Measurements from ENCODE around the gene DOCK4.
A peak's percentile ranks its signal among the peaks of the same experiment; 100 is the strongest.
"Not testable (repeated sequence)": the region's sequence is repeated elsewhere in the genome, so short reads cannot be mapped to it uniquely, and the experiment has no call there.

The DOCK4 gene, protein sequence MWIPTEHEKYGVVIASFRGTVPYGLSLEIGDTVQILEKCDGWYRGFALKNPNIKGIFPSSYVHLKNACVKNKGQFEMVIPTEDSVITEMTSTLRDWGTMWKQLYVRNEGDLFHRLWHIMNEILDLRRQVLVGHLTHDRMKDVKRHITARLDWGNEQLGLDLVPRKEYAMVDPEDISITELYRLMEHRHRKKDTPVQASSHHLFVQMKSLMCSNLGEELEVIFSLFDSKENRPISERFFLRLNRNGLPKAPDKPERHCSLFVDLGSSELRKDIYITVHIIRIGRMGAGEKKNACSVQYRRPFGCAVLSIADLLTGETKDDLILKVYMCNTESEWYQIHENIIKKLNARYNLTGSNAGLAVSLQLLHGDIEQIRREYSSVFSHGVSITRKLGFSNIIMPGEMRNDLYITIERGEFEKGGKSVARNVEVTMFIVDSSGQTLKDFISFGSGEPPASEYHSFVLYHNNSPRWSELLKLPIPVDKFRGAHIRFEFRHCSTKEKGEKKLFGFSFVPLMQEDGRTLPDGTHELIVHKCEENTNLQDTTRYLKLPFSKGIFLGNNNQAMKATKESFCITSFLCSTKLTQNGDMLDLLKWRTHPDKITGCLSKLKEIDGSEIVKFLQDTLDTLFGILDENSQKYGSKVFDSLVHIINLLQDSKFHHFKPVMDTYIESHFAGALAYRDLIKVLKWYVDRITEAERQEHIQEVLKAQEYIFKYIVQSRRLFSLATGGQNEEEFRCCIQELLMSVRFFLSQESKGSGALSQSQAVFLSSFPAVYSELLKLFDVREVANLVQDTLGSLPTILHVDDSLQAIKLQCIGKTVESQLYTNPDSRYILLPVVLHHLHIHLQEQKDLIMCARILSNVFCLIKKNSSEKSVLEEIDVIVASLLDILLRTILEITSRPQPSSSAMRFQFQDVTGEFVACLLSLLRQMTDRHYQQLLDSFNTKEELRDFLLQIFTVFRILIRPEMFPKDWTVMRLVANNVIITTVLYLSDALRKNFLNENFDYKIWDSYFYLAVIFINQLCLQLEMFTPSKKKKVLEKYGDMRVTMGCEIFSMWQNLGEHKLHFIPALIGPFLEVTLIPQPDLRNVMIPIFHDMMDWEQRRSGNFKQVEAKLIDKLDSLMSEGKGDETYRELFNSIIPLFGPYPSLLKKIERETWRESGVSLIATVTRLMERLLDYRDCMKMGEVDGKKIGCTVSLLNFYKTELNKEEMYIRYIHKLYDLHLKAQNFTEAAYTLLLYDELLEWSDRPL (N-terminal part only)

DNA sequence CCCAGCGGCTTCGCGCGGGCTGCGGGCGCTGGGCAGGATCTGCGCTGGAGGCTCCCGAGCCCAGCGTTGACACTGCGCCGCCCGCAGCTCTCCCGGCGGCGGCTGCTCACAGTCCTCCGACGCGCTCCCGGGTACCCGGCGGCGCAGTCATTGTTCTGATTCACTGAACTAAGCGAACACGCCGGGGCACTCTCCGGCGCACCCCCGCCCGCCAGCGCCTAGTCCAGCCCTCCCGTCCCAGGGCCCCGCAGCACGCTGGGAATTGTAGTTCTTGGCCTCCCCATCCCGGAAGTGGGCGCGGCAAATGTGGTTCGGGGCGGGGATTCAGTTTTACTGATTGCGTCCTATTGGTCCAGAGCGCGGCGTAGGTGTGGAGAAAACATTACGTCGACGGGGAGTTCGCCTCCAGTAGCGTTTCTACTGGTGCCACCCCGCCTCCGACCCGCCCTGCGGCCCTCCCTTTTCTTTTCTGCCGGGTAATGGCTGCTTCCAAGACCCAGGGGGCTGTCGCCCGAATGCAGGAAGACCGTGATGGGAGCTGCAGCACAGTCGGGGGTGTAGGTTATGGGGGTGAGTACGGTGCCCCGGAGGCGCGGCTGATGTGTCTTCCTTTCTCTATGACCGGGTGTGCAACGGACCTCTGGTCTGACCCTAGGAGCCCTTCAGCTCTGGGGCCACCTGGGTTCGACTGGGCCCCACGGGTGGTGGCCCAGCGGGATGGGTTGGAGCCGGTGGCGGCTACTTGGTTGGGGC lies at the start of gene DOCK4, which contains the start of gene ZNF277:
Gene DOCK4, minus strand, starts transcription at position 162 of the 753 bp plus-strand sequence. CDS start 261 bp downstream, outside the sequence.
Gene ZNF277, plus strand, starts transcription at position 458 of the 753 bp plus-strand sequence. Its CDS starts 22 bp downstream, at position 480.
- DNase-seq = peak; percentile 99

DNA sequence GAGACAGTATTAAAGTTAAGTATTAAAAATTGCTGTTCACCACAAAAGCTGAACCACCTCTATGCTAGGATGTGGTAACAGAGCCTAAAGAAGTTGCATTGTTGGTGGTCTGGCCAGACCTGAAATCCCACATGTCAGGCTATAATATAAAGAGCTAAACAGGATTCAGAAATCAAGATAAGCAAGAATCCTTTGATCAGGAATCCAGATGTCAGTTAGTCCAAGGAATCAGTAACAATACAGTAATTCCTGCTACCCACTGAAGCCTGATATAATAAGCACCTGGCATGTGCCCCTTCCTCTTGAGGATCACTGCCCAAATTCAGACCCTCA lies 49.2 kb upstream of the DOCK4 start:
- no peak for DNase-seq

DNA sequence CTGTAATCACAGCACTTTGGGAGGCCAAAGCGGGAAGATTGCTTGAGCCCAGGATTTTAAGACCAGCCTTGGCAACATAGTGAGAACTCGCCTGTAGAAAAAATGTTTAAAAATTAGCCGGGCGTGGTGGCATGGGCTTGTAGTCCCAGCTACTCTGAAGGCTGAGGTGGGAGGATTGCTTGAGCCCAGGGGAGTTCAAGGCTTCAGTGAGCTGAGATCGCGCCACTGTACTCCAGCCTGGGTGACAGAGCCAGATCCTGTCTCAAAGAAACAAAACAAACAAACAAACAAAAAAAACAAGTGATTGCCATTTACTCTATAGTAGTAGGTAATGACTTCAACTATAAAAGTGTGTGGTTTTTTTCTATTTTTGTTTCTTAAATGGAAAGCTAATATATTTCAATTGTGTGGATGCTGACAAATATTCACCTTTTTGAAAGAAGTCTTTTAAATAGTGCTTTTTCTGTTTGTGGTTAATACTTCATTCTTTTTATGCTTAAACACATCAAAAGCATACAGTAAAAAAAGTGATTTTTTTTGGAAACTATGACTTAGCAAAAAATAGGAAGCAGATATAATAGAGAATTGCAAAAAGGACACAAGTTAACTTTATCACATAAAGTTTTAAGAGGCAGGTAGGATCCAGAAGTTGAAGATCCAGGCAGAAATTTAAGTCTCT lies 48.6 kb upstream of the DOCK4 start:
- DNase-seq = no peak

DNA sequence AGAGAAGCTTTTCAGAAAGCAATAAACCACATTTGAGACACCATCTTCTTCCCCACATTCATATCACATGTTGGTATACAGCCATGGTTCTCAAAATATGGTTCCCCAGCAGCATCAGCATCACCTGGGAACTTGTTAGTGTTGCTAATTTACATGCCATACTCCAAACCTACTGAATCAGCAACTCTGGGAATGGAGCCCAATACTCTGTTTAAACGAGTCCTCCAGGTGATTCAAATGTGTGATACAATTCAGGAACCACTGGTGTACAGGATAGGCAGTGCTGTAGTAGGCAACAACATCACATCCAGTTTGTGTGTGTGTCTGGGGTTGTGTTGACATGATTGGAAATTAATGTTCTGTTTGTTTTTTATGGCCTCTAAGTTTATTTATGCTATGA lies 48.0 kb upstream of the DOCK4 start:
- no peak for DNase-seq

DNA sequence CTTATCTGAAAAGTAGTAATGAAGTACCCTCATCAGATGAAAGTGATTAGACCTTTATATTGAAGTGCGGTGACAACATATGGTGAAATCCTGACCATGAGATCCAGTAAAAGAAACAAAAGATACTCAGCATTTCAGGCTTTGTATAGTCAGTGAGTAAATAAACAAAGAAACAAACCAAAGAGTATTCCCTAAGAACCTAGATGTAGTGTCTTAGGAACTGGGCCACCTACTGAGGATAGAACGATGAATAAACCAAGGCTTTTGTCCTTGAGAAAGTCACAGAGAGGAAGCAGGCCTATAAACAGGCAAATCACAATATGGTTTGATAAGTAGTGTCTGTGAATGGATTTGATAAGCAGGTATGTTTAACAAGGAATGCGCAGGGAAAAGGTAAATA lies 46.5 kb upstream of the DOCK4 start:
- no peak for DNase-seq

DNA sequence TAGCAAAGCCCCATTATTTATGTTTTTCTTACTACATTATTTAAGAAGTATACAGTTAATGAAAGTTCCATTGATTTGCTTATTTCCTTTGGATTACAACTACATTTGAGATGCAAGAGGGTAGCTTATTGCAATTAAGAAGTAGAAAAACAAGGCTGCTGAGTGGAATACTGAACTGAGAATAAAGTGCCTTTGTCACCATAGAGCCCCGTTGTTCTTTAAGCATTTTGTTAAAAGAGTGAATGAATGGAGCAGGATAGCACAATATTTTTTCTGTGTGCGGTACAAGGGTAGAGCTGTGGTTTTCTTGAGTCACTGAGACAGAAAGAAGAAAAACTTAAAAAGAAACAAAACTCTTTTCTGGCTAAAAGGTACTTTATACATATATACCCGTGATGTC lies 45.9 kb upstream of the DOCK4 start:
- no peak for DNase-seq

DNA sequence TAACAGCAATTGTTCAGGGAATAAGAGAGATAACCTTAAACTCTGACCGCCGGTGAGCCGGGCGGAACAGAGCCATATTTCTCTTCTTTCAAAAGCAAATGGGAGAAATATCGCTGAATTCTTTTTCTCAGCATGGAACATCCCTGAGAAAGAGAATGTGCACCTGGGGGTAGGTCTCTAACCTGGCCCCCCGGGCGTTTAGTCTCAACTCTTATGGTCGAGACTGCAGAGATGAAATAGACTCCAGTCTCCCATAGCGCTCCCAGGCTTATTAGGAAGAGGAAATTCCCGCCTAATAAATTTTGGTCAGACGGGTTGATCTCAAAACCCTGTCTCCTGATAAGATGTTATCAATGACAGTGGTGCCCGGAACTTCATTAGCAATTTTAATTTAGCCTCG lies 43.8 kb upstream of the DOCK4 start:
- not testable (repeated sequence) for DNase-seq

DNA sequence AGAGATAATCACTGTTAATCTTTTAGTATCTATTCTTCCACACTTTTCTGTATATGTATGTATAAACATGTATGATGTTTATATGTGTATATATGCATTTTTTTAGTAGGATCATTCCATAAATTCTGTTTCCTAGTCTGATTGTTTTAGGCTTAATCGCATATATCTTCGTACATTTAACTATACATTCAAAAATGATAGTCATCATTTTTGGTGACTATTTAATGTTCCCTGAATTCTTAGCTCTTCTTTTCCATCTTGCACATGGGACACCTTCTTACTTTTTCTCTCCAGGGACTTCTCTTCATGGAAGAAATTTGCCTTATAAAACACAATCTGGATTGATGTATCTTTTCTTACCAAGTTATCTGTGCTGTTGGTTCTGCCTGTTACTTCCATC lies 42.4 kb upstream of the DOCK4 start:
- no peak for DNase-seq

DNA sequence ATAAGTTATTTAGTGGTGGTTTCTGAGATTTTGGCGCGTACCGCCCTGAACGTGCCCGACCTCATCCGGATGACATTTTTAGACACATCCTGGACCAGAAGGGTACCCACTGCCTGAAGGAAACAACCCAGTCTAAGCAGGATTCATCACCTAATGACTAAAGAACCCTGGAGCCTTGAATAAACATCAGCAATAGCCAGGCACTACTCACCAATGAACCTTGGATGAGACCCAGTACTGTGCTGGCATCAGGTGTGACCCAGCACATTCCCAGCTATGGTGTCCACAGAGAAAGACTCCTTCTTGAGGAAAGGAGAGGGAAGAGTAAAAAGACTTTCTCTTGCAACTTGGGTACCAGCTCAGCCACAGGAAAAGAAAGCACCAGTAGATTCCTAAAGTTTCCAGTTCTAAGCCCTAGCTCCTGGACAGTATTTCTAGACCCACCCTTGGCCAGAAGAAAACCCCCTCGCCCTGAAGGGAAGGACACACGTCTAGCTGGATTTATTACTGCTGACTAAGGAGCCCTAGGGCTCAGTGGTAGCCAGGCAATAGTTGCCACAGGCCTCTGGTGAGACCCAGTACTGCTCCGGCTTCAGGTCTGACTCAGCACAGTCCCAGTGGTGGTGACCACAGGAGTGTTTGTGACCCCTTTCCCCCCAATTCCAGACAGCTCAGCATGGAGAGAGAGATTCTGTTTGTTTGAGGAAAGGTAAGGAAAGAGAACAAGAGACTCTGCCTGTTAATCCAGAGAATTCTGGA lies 32.8 kb upstream of the DOCK4 start:
- no peak for DNase-seq

DNA sequence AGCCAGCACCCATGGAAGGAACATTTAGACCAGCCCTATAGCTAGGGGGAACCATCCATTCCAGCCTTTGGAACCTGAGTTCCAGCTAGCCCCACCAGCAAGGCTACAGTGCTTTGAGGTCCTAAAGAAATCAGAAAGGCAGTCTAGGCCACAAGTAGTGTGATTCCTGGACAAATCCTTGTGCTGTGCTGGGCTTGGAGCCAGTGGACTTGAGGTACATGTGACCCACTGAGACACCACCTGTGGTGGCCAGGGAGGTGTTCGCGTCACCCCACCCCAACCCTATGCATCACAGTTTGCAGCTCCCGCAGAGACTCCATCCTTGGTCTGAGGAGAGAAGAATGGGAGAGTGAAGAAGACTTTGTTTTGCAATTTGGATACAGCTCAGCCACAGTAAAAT lies 32.1 kb upstream of the DOCK4 start:
- no peak for DNase-seq

DNA sequence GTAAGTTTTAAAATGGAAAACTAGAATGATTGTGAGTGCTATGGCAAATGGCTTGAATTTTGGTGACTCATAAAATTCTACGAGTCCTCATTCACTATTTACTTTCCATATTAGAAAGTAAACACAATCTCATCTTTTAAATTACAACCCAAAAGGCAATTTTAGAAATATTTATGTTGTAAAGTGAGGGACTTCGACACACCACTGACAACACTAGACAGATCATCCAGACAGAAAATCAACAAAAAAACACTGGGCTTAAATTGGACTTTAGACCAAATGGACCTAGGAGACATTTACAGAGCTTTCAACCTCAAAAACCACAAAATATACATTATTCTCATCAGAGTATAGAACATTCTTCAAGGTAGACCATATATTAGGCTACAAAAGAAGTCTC lies 30.4 kb upstream of the DOCK4 start:
- no peak for DNase-seq

DNA sequence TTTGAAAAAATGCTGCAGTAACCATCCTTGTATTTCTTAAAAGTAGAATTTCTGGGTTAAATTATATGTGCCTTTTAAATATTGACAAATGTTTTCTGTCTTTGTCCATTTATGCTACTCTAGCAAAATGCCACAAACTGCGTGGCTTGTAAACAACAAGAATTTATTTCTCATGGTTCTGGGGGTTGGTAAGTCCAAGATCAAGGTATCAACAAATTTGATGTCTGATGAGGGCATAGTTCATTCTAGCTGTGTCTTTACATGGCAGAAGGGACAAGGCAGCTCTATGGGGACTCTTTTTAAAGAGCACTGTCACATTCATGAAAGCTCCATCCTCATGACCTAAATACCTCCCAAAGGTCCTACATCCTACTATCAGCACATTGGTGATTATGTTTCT lies 27.9 kb upstream of the DOCK4 start:
- DNase-seq = no peak

DNA sequence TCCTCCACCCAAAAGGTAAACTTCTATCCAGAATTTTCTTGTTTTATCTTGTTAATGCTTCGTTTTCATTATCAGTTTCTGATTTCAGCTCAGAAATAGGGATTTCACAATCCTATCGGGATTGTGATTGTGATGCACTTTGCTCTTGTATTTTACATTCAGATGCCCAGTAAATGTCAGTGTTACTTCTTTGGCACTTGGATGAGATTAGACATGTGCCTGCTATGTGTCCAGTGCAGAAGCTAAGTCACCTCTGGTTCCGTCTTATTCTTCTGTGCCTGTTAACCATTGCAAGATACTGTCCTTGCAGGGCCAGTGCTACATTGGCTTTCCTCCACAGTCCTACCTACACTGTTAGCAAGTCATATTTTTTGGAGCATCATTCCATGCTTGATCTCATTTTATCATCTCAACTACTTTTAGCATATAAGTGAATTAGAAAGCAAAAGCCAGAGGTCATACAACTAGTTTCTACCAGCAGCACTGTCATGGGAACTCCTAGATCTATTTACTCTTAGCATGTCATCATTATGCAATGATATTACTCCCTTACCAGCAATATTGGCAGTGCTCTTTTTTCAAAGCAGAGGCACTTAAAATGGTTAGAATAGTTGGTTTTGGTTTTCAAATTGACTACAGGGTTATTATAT lies 27.0 kb upstream of the DOCK4 start:
- no peak for DNase-seq

DNA sequence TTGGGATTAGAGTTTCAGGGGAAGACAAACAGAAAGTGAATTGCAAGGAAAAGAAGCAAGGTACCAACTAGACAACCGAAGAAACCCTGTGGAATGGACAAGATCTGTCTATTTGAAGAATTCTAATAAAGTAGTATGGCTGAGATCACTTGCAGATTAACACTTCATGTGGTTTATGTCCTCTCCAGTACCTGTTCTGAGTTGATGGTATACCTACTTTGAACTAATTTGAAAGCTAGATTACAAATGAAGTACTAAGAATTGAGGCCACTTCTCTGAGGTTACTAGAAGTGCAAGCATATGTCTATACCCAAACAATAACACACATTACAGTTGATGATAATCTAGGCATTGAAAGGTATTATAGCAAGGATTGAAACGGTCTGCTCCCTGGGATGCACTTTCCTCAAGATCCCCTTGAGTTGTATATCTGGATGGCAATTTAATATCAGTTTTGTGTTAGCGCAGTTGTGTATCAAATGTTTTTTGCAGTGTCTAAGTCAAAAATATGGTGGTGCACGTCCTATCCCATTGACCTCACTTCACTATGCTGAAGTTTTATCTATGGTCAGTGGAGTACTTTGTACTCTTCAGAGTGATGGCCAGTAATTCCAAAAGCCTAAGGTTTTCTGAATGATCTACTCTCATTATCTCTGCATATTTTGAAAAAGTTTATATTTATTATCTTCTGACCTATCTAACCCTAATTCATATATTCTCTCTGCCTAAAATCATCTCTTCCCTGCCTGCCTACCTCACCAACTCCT lies 26.2 kb upstream of the DOCK4 start:
- DNase-seq = no peak

DNA sequence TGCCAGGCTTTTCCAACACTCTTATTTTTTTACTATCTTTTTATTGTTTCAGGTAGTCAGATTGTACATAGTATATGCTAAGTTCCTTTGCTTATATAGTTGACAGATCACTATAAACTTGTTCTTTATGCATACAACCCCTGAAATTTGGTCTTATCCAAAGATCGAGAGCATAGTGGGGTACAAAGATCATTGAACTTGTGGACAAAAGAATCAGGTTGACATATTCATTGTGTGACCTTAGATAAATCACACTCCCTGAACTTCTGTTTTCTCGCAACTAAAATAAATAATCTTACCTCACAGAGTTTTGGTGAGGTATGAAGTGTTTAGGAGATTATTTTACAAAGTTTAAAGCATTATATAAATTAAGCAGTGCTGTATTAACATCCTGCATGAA lies 22.4 kb upstream of the DOCK4 start:
- no peak for DNase-seq

DNA sequence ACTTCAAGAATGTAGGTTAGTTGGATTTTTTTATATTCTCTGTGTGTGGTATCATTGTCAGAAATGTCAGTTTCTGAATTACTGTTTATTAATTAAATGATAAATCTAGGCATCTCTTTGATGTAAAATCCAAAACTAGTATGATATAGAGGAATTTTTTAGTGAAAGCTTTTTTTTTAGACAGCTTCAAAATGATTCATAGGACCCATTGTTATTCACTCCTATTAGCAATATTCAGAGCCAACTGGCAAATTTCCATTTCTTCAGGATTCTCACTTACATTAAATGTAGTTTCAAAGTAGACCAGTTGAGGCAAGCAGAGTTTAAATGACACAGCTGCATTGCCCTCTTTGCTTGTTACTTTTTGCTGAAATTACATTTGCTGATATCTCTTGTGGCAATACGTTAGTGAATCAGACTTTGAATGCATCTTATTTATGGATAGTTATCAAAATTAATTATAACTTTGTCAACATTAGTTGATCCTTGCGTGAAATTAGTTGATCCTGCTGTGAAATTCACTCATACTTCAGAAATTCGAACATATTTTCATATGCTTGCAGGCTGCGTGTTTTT lies 20.6 kb upstream of the DOCK4 start:
- DNase-seq = no peak

DNA sequence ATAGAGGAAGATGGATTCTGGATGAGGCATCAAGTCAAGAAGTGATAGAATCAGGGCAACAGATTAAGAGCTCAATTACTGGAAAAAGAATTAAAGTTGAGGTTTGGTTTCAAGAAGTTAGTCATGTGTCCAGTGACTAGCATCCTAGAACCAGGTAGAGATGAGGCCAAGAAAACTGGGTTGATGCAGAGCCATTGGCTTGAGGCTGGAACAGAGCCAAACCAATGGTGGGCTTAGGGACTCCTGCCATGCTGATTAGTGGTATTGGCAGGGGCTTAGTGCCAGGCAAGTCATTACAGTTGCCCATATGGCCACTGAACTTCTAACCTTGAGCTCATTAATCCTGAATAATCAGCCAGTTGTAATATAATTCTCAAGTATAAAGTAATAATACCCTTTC lies 18.8 kb upstream of the DOCK4 start:
- no peak for DNase-seq

DNA sequence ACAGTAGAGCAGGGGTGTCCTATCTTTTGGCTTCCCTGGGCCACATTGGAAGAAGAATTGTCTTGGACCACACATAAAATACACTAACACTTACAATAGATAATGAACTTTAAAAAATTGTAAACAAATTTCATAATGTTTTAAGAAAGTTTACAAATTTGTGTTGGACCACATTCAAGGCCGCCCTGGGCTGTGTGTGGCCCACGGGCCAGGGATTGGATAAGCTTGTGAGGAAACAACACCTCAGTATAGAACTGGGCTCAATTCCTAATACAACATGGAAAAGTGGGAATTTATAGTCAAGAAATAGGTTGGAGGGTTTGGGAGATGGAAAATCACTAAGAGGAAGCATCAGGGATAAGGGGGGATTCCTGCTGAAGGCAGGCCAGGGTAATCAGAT lies 18.0 kb upstream of the DOCK4 start:
- DNase-seq = no peak

DNA sequence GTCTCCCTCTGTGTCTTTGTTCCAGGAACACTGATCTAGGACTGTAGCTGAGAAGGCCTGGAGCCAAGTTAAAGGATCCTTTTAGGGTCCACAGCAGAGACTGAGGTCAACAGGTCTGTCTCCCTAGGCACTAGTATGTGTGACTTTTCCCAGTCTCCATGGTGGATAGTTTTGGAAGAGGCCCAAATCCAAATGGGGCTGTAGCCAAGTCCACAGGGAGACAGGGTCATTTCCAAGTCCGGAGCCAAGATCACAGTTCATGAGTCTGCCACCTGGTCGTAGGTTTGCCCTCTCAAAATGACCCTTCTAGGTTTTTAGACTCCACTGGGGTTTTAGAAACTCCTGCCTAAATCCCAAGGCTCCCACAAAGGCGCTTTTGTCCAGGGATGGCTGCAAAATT lies 17.1 kb upstream of the DOCK4 start:
- DNase-seq = no peak

Data from NCI-H2171 (cell line).